ENCODE data around the gene INAFM1. TPM values are rescaled to one million over a fixed set of nuclear protein-coding genes. Genes with fewer than 3 reads are reported as not detected.

Gene INAFM1
- total and polyA plus RNA-seq, 2 donors (not counting 3 experiments of a cell fraction or from before 2014, with no cell fraction given), result 2.8 to 8.3 TPM

DNA sequence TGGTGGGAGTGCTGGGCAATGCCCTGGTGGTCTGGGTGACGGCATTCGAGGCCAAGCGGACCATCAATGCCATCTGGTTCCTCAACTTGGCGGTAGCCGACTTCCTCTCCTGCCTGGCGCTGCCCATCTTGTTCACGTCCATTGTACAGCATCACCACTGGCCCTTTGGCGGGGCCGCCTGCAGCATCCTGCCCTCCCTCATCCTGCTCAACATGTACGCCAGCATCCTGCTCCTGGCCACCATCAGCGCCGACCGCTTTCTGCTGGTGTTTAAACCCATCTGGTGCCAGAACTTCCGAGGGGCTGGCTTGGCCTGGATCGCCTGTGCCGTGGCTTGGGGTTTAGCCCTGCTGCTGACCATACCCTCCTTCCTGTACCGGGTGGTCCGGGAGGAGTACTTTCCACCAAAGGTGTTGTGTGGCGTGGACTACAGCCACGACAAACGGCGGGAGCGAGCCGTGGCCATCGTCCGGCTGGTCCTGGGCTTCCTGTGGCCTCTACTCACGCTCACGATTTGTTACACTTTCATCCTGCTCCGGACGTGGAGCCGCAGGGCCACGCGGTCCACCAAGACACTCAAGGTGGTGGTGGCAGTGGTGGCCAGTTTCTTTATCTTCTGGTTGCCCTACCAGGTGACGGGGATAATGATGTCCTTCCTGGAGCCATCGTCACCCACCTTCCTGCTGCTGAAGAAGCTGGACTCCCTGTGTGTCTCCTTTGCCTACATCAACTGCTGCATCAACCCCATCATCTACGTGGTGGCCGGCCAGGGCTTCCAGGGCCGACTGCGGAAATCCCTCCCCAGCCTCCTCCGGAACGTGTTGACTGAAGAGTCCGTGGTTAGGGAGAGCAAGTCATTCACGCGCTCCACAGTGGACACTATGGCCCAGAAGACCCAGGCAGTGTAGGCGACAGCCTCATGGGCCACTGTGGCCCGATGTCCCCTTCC is 45.5 kb downstream of the INAFM1 start:
- Histone ChIP-seq H4K20me1 (replicated peaks; ENCODE audit: control insufficient read depth, extremely low read depth, insufficient read depth, low read length) (no peaks in the 10 kb centered on the region), H3K4me3 (replicated peaks in 1 of 3; ENCODE audit: insufficient read depth in 1 of 3, low read depth in 1 of 3, low read length in 3 of 3) (no peak overlapping the region), H3K9ac (replicated peaks; ENCODE audit: extremely low read depth, insufficient read depth, low read length) (no peak overlapping the region), H3K27me3 (ENCODE audit: control insufficient read depth in 2 of 2, insufficient read depth in 2 of 2, low read length in 2 of 2) (peaks cover 0 to 4% of the 10 kb centered on the region in 2 experiments), H3K9me3 (replicated peaks; ENCODE audit: control insufficient read depth, insufficient read depth, low read length) (no peaks in the 10 kb centered on the region), H3K79me2 (ENCODE audit: control insufficient read depth, insufficient read depth, low read length) (no peaks in the 10 kb centered on the region), H3K36me3 (ENCODE audit: control insufficient read depth in 2 of 2, extremely low read depth in 1 of 2, insufficient read depth in 2 of 2, low read length in 2 of 2) (no peaks in the 10 kb centered on the region), H3K9me1 (replicated peaks; ENCODE audit: control insufficient read depth, extremely low read depth, insufficient read depth, low read length) (no peaks in the 10 kb centered on the region), H3K27ac (ENCODE audit: insufficient read depth, low read depth, low read length) (no peak overlapping the region), H3K4me2 (ENCODE audit: insufficient read depth, low read length) (no peak overlapping the region), H3K4me1 (ENCODE audit: control insufficient read depth, extremely low read depth, insufficient read depth, low read length) (peaks cover 7% of the 10 kb centered on the region), H2AFZ (ENCODE audit: low read depth, low read length) (no peak overlapping the region)
- TF ChIP-seq JUN (IDR thresholded peaks at IDR 0.05; ENCODE audit: borderline replicate concordance, insufficient read depth, insufficient read length, low read depth) (no peak), EZH2 (IDR thresholded peaks at IDR 0.05; ENCODE audit: borderline replicate concordance, low read depth, low read length, severe bottlenecking) (no peak)
- intact Hi-C loops (cut with micrococcal nuclease) (no loop called here), dilution Hi-C loops (cut with MboI; ENCODE audit: extremely low pct_ligation_motif_present, low sequenced_read_pairs) (no loop called here)
- FAIRE-seq (no peak), DNase-seq (ENCODE audit: low read depth, low spot score) (no peak)
- CTCF ChIA-PET, result no interaction called here
- BruUV-seq (replicated peaks), result no TSS peak
- POLR2A ChIA-PET, result no interaction called here

GRCh38 chr19:47321630-47322029 is 46.9 kb downstream of the INAFM1 start:
- H3K27me3 ChIP-seq (ENCODE audit: control insufficient read depth in 2 of 2, insufficient read depth in 2 of 2, low read length in 2 of 2), result peaks cover 0 to 4% of the 10 kb centered on the region in 2 experiments
- H3K4me2 ChIP-seq (ENCODE audit: insufficient read depth, low read length), result no peak overlapping the region
- H3K79me2 ChIP-seq (ENCODE audit: control insufficient read depth, insufficient read depth, low read length), result no peaks in the 10 kb centered on the region
- intact Hi-C loops (cut with micrococcal nuclease) (no loop called here), dilution Hi-C loops (cut with MboI; ENCODE audit: extremely low pct_ligation_motif_present, low sequenced_read_pairs) (no loop called here)
- H3K27ac ChIP-seq (ENCODE audit: insufficient read depth, low read depth, low read length), result no peak overlapping the region
- H3K9me1 ChIP-seq (replicated peaks; ENCODE audit: control insufficient read depth, extremely low read depth, insufficient read depth, low read length), result no peaks in the 10 kb centered on the region
- H3K4me3 ChIP-seq (replicated peaks in 1 of 3; ENCODE audit: insufficient read depth in 1 of 3, low read depth in 1 of 3, low read length in 3 of 3), result no peak overlapping the region
- no TSS peak for BruUV-seq (replicated peaks)
- peaks cover 7% of the 10 kb centered on the region for H3K4me1 ChIP-seq (ENCODE audit: control insufficient read depth, extremely low read depth, insufficient read depth, low read length)
- no peaks in the 10 kb centered on the region for H3K36me3 ChIP-seq (ENCODE audit: control insufficient read depth in 2 of 2, extremely low read depth in 1 of 2, insufficient read depth in 2 of 2, low read length in 2 of 2)
- H4K20me1 ChIP-seq (replicated peaks; ENCODE audit: control insufficient read depth, extremely low read depth, insufficient read depth, low read length), result no peaks in the 10 kb centered on the region
- ChIA-PET CTCF (interaction anchor here (1.0 to 3.7 kb wide), 2 partner anchors 27 to 69 kb away, joined by 4 to 13 read pairs; partner anchors contain the start of gene DHX34), POLR2A (no interaction called here)
- H2AFZ ChIP-seq (ENCODE audit: low read depth, low read length), result no peak overlapping the region
- no peak overlapping the region for H3K9ac ChIP-seq (replicated peaks; ENCODE audit: extremely low read depth, insufficient read depth, low read length)
- FAIRE-seq (no peak), DNase-seq (ENCODE audit: low read depth, low spot score) (no peak)
- TF ChIP-seq, protein P1, sequence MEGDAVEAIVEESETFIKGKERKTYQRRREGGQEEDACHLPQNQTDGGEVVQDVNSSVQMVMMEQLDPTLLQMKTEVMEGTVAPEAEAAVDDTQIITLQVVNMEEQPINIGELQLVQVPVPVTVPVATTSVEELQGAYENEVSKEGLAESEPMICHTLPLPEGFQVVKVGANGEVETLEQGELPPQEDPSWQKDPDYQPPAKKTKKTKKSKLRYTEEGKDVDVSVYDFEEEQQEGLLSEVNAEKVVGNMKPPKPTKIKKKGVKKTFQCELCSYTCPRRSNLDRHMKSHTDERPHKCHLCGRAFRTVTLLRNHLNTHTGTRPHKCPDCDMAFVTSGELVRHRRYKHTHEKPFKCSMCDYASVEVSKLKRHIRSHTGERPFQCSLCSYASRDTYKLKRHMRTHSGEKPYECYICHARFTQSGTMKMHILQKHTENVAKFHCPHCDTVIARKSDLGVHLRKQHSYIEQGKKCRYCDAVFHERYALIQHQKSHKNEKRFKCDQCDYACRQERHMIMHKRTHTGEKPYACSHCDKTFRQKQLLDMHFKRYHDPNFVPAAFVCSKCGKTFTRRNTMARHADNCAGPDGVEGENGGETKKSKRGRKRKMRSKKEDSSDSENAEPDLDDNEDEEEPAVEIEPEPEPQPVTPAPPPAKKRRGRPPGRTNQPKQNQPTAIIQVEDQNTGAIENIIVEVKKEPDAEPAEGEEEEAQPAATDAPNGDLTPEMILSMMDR (IDR thresholded peaks at IDR 0.05; ENCODE audit: extremely low read depth in 1 of 2, insufficient read depth in 1 of 2, low read depth in 1 of 2, low read length in 2 of 2), result no peak
- TF ChIP-seq, protein P2, sequence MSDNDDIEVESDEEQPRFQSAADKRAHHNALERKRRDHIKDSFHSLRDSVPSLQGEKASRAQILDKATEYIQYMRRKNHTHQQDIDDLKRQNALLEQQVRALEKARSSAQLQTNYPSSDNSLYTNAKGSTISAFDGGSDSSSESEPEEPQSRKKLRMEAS (IDR thresholded peaks at IDR 0.05; ENCODE audit: insufficient read depth, insufficient read length), result no peak
- TF ChIP-seq JUN (IDR thresholded peaks at IDR 0.05; ENCODE audit: borderline replicate concordance, insufficient read depth, insufficient read length, low read depth), result no peak
- no peak for TF ChIP-seq GATA2 (IDR thresholded peaks at IDR 0.05; ENCODE audit: insufficient read depth, insufficient read length, low read depth, low read length)
- TF ChIP-seq MYC (IDR thresholded peaks at IDR 0.05; ENCODE audit: low read depth, low read length), result no peak
- TF ChIP-seq POLR2AphosphoS5 (IDR thresholded peaks at IDR 0.05; ENCODE audit: insufficient read depth, low read depth, low read length), result no peak
- no peak for TF ChIP-seq FOS (IDR thresholded peaks at IDR 0.05; ENCODE audit: borderline replicate concordance, insufficient read depth, low read length)
- no peak for TF ChIP-seq EZH2 (IDR thresholded peaks at IDR 0.05; ENCODE audit: borderline replicate concordance, low read depth, low read length, severe bottlenecking)
- no peak for TF ChIP-seq POLR2A (IDR thresholded peaks at IDR 0.05; ENCODE audit: low read depth, low read length)
- no peaks in the 10 kb centered on the region for H3K9me3 ChIP-seq (replicated peaks; ENCODE audit: control insufficient read depth, insufficient read depth, low read length)

All from endothelial cell of umbilical vein (primary cell).